Osteoblast (primary cell): ENCODE results near the gene VTI1B. TPM values are rescaled to one million over a fixed set of nuclear protein-coding genes. Genes with fewer than 3 reads are reported as not detected.

ENCODE experiments used
- DNase-seq: peaks from one replicate; pipeline ENCODE4 v3.0.0; 2011; ENCODE audit warnings: low spot score, mixed read lengths; ENCODE audit not compliant: insufficient read length; ENCODE audit errors: missing footprints
- H2AFZ ChIP-seq: 2 replicates; pipeline ENCODE4 v1.6.0; 2011; ENCODE audit warnings: mild to moderate bottlenecking, low read length
- H3K27ac ChIP-seq: 2 replicates; pipeline ENCODE4 v1.5.1; 2011; ENCODE audit warnings: mild to moderate bottlenecking, low read depth, low read length, moderate library complexity
- H3K27me3 ChIP-seq: 2 replicates; pipeline ENCODE4 v1.6.0; 2012; ENCODE audit warnings: mild to moderate bottlenecking, control low read depth, inconsistent platforms, low read length, moderate library complexity; ENCODE audit not compliant: insufficient read depth
- H3K36me3 ChIP-seq: 2 replicates; pipeline ENCODE4 v1.5.1; 2011; ENCODE audit warnings: mild to moderate bottlenecking, low read length, control low read depth, moderate library complexity; ENCODE audit not compliant: insufficient read depth
- H3K4me1 ChIP-seq: 2 replicates; pipeline ENCODE4 v1.5.1; 2011; ENCODE audit warnings: mild to moderate bottlenecking, low read length, control low read depth, moderate library complexity; ENCODE audit not compliant: insufficient read depth
- H3K4me2 ChIP-seq: 2 replicates; pipeline ENCODE4 v1.6.0; 2011; ENCODE audit warnings: mild to moderate bottlenecking, low read length; ENCODE audit not compliant: insufficient read depth
- H3K4me3 ChIP-seq: fragments of 200-600 bp; sonication (generic); 3 replicates; pipeline ENCODE4 v1.5.1; 2012; ENCODE audit warnings: mild to moderate bottlenecking, low read length, inconsistent platforms; ENCODE audit not compliant: insufficient read depth
- H3K79me2 ChIP-seq: 2 replicates; pipeline ENCODE4 v1.6.0; 2012; ENCODE audit warnings: mild to moderate bottlenecking, low read length, control low read depth, inconsistent platforms; ENCODE audit not compliant: insufficient read depth
- H3K9me3 ChIP-seq: 2 replicates; pipeline ENCODE4 v1.5.1; 2011; ENCODE audit warnings: low read depth, low read length, control low read depth
- H4K20me1 ChIP-seq: 2 replicates; pipeline ENCODE4 v1.6.0; 2012; ENCODE audit warnings: mild to moderate bottlenecking, low read length, control low read depth; ENCODE audit not compliant: insufficient read depth
- total RNA-seq: library from RNA; depleted of rRNA; stranded (reverse); fragments of >200 nt; gene quantifications from 2 replicates; pipeline ENCODE4 v1.2.3, GENCODE V29; 2012
- TF ChIP-seq, protein P1 (sequence below): IDR thresholded peaks from 2 replicates; pipeline ENCODE4 v1.5.1; 2011; ENCODE audit warnings: mild to moderate bottlenecking, low read depth, low read length, moderate library complexity; ENCODE audit errors: extremely low read depth

The VTI1B gene
- total RNA-seq, 1 donor: 64.1 TPM

DNA sequence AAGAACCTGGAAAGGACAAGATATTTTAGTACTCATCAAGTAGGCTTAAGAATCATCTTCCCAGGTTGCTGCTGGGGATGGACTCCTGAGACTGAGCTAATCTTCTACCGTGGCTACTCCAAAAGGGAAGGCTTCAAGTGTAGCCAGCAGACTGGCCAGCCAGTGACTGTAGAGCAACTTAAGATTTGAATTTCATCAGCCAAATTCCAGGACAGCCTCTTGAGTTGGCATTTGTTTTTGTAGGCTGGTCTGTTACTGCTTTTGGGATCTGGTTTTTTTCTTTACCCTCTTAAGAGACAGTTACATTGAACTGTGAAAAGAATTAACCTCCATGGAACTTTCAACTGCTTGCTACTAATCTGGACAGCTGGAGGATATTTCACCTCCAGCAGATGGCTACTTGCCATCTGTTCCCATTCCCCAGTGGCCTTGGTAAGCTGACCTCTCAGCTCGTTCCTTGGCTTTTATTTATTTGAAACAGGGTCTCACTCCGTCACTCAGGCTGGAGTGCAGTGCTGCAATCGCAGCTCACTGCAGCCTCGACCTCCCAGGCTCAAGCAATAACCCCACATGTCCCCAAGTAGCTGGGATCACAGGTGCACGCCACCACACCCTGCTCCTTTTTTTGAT is 20.7 kb downstream of the VTI1B start:
- Histone ChIP-seq H3K79me2 (peaks cover 8% of the 10 kb centered on the region), H3K9me3 (no peaks in the 10 kb centered on the region), H2AFZ (no peak overlapping the region), H3K36me3 (peaks cover 72% of the 10 kb centered on the region), H3K4me3 (no peak overlapping the region), H3K4me2 (no peak overlapping the region), H4K20me1 (no peaks in the 10 kb centered on the region), H3K4me1 (peaks cover 14% of the 10 kb centered on the region), H3K27me3 (no peaks in the 10 kb centered on the region), H3K27ac (no peak overlapping the region)
- TF ChIP-seq, protein P1, sequence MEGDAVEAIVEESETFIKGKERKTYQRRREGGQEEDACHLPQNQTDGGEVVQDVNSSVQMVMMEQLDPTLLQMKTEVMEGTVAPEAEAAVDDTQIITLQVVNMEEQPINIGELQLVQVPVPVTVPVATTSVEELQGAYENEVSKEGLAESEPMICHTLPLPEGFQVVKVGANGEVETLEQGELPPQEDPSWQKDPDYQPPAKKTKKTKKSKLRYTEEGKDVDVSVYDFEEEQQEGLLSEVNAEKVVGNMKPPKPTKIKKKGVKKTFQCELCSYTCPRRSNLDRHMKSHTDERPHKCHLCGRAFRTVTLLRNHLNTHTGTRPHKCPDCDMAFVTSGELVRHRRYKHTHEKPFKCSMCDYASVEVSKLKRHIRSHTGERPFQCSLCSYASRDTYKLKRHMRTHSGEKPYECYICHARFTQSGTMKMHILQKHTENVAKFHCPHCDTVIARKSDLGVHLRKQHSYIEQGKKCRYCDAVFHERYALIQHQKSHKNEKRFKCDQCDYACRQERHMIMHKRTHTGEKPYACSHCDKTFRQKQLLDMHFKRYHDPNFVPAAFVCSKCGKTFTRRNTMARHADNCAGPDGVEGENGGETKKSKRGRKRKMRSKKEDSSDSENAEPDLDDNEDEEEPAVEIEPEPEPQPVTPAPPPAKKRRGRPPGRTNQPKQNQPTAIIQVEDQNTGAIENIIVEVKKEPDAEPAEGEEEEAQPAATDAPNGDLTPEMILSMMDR: no peak
- no peak for DNase-seq

DNA sequence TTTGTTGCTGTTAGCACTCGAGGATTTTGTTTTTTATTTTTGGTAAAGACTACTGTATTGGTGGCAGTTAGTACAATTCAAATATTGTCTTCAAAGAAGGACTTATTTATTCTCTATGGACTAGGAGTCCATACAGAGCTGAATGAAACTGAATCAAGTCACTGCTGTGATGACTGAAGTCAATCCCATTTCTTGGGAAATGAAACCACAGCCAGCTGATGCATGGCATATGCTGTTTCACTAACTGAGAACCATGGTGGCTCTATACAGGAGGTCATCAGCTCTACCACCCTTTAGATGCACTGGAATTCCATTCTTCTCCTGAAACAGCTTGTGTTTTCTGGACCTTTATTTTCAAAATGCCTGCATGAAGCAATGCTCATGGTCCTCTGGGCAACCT is 22.2 kb downstream of the VTI1B start:
- Histone ChIP-seq H3K27me3 (no peaks in the 10 kb centered on the region), H3K79me2 (peaks cover 2% of the 10 kb centered on the region), H2AFZ (no peak overlapping the region), H4K20me1 (no peaks in the 10 kb centered on the region), H3K4me2 (no peak overlapping the region), H3K4me1 (peaks cover 14% of the 10 kb centered on the region), H3K36me3 (peaks cover 68% of the 10 kb centered on the region), H3K27ac (no peak overlapping the region), H3K4me3 (no peak overlapping the region), H3K9me3 (no peaks in the 10 kb centered on the region)
- no peak for DNase-seq
- TF ChIP-seq, protein P1: no peak

DNA sequence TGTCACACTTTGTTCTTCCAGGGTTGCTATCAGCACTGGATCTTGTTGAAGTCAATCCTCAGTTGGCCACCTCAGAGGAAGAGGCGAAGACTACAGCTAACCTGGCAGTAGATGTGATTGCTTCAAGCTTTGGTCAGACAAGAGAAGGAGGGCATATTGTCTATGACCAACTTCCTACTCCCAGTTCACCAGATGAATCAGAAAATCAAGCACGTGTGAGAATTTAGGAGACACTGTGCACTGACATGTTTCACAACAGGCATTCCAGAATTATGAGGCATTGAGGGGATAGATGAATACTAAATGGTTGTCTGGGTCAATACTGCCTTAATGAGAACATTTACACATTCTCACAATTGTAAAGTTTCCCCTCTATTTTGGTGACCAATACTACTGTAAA is 23.7 kb downstream of the VTI1B start:
- Histone ChIP-seq H3K4me2 (no peak overlapping the region), H3K79me2 (no peaks in the 10 kb centered on the region), H3K4me3 (no peak overlapping the region), H3K9me3 (no peaks in the 10 kb centered on the region), H3K4me1 (peaks cover 14% of the 10 kb centered on the region), H3K27me3 (no peaks in the 10 kb centered on the region), H3K27ac (peak overlapping the region; percentile 57), H4K20me1 (no peaks in the 10 kb centered on the region), H2AFZ (no peak overlapping the region), H3K36me3 (peaks cover 61% of the 10 kb centered on the region)
- DNase-seq: peak; percentile 89
- TF ChIP-seq, protein P1: no peak

DNA sequence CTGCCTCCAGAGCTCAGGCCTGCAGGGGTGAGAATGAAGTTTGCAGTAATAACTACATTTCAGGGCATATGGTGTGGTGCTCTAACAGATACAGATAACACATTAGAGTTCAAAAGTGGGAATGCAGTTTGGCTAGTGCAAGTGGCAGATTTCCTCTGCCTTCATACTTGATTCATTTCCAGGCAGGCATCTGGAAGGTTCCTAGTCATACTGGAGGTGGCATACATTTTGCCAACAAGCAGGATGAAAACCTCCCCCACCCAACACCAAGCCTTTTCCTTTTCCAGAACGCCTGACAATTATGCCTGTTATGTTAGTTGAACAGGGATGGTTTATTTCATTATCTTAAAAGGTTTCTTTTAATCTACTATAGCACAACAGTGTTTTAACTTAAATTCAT is 24.3 kb downstream of the VTI1B start:
- Histone ChIP-seq H3K27ac (peak overlapping the region; percentile 57), H3K27me3 (no peaks in the 10 kb centered on the region), H2AFZ (no peak overlapping the region), H3K79me2 (no peaks in the 10 kb centered on the region), H3K4me3 (no peak overlapping the region), H3K4me2 (no peak overlapping the region), H3K9me3 (no peaks in the 10 kb centered on the region), H3K36me3 (peaks cover 57% of the 10 kb centered on the region), H3K4me1 (peaks cover 14% of the 10 kb centered on the region), H4K20me1 (no peaks in the 10 kb centered on the region)
- DNase-seq: no peak
- TF ChIP-seq, protein P1: no peak
